Fibroblast of peridontal ligament (primary cell): ENCODE data around the gene ATP8A1.

Experiments used
- DNase-seq: peaks from one replicate; pipeline ENCODE4 v3.0.0-alpha.2; 2010; ENCODE audit errors: extremely low read depth

Gene ATP8A1

DNA sequence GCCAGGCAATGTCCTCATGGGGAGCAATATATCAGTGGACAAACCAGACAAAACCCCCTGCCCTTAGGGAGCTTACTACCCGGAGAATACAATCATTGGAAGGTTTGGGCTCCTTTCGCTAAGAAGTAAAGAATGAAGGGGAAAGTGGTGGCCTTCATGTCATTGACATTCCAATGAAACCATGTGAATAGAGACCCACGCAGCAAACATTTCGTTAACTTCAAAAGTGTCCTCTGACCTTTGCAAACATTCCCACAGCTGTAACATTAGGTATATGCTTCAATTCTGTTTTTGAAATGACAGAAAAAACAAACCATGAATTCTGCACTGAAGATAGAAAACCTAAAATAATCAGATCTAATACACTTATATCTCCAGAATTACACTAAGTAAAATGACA is 7.0 kb downstream of the ATP8A1 start:
- DNase-seq = no peak

DNA sequence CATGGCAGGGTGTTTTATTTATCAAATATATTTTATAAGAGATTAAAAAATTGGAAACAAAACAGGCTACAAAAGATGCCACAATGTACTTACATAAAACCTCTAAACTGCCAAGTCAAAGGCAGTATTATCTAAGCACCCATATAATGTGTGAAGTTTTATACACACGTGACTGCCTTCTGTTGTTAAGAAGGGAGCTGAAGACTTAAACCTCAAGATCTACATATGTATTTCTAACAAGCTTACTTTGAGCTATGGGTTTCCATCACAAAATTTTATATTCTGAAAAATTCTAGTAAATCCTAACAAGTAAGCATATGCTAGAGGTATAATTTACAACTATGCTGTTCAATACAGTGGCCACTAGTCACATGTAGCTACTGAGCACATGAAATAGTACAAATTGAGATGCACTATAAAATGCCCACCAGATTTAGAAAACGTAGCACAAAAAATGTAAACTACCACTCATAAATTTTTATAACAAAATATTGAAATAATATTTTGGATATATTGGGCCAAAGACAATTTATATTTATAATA is 9.8 kb downstream of the ATP8A1 start:
- no peak for DNase-seq

DNA sequence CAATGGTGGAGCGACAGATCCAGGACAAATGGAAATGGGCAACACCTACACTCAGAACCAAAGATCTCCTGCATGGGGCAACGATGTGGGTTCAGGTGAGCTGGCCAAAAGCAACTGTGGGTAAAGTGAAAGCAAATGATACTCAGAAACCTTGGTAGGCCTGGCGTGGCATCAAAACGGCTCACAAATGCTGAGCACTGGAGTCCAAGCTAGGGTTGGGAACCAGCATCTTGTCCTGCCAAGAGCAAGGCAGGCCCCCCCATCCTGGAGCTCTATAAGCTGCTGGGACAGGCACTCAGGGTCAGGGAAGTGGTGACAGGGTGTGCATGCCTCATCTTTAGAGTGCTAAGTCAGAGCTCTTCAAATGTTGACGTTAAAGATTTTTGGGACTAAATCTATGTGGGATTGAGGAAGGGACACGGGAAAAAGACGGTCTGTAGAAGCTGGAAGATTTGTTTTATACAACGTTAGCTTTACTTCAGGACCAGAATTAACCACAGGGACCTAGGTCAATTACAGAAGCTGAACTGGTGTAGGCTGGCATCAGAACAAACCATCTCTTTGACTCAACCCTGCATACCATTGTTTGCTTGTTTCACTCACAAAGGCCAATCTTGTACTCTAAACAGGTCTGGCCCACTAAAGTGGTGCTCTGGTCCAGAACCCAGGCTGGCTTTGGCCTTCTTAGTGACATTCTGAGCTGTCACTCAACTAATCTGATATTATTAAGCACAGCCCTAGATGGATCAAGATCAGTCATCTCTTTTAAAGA is 10.7 kb downstream of the ATP8A1 start:
- no peak for DNase-seq

DNA sequence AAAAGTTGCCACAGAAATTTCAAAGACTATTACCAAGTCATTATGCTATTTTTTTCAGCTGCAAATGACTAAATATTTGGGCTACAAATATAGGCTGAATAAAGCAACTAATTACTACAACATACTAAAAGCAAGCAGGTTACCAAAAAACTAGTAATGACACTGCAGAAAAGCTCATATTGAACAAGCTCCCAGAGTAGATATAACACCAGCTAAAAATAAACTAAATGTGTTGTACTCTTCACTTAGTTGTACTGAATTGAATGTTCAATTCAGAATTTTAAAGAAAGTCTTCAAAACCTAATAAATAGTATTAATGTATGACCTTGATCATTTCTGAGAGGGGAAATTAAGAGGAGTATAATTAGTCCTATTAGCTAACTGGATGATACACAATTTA is 12.0 kb downstream of the ATP8A1 start:
- DNase-seq = no peak

DNA sequence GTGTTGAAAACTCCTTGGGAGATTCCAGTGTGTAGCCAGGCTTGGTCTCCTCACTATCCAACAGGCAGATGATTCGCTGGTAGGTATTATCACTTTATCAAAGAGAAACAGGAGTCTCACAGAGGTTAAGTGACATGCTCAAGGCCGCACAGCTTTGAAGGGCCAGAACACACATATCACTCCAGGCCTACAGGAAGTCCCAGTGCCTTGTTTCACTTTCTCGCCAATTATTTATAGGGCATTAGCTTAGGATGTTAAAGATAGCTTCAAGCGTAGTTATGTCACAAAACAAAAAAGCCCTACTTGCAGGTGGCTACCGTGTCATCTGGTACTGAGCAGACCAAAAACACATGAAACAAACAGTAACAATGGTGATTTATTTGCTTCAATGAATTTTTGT is 13.2 kb downstream of the ATP8A1 start:
- no peak for DNase-seq

DNA sequence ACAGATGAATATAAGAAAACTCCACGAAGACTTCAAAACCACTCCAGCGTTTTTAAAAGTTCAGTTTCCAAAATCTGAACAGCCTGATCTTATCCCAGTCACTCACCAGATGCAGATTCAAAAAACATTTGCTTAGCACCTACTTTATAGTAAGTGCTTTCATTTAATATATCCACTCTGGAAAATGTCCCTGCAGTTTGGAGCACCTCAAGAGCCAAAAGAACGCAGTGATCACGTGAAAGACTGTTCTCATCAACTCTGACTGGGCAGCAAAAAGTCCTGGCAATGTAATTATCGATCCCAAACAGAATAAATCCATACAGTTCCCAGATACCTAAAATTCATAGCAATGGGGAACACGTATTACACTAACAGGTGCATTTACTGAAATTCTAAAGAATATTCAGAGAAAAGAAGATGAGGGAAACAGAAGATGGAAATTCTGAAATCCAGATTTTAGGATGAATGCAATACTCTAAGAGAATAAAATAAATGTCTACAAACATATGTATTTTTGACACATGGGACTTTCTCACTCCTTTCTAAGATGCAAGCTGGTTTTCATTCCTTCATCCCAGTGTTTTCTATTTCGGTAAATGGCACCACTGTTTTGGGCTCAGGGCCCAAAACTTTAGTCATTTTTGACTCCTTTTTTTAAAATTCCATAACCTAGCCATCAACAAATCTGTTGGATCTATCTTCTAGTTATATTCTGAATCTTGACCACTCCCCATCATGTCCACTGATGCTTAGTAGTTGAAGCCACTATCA is 13.9 kb downstream of the ATP8A1 start:
- no peak for DNase-seq

DNA sequence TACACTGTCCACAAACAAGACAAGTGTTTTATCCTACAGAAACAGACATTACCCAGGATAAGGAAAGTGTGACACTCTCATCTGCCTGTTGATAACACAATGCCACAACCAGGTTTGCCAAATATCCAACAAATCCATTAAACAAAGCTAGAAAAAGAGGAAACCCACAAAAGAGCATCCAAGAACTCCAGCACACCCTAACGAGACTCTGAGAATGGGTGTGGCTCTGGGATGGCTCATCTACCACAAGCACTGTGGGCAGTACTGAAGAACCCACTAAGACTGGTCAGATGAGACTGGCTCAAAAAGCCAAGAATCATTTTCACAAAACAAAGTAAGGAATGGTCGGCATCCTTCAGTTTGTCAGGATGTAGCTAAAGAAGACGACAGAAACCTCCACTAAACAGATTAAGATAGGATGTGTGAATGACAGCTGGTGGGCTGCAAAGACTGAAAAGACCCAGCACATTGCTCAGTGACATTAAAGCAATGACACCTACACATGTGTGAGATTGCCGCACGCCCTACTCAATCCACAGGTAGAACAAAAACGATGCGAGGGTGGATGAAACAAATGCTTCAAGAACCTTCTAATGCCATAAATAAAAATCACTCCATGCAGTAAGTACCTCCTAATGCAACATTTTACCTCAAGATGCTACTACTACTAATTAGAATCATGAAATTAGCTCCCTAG is 14.7 kb downstream of the ATP8A1 start:
- no peak for DNase-seq

DNA sequence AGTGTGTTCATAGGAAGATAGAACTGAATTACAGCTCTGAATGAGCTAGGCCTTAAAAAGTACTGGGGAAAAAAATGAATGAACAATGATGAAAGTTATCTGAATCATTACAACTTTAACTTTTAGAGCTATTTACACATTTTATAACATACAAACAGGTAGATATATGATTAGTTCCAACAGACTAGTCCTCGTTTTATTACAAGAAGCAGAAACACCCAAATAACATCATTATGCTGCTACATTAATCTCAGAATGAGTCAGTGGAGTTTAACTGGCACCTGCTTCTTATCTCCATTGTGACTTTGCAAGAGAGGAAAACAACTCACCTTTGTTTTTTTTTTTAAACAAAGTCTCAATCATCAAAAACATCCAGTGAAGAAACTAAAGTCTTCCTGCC is 15.2 kb downstream of the ATP8A1 start:
- no peak for DNase-seq

DNA sequence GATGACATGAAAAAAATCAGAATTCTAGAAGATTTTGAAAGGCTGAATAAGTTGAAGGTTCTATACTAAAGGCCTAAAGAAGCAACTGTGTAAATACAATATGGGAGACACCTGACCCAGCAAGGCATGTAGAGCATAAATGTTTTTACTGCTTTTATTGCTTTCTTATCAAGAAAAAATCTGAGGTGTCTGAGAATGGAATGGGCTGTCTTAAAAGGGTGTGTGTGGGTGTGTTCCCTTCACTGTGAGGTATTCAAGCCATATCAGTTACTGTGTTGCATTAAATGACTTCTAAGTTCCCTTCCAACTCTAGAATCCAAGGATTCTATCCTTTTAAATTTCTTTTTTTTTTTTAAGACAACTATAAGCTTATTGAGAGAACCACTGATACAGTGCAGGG is 15.7 kb downstream of the ATP8A1 start:
- no peak for DNase-seq

DNA sequence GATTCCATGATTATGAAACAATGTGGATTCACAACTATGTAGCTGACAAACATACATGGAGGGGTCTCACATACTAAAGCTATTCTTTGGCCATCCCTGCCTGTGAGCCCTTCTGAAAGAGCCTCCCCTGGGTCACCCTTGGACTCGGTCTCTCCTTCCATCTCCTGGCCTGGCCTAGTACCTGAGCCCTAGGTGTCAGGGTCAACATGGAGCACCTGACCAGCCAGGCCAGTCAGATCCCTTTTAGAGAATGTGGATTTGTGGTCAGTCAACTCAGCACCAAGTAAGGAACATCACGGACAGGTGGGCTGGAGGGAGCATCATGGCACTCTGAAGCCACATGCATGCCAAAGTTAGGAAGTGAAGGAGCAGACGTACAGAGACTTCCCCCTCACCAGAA is 16.3 kb downstream of the ATP8A1 start:
- no peak for DNase-seq

DNA sequence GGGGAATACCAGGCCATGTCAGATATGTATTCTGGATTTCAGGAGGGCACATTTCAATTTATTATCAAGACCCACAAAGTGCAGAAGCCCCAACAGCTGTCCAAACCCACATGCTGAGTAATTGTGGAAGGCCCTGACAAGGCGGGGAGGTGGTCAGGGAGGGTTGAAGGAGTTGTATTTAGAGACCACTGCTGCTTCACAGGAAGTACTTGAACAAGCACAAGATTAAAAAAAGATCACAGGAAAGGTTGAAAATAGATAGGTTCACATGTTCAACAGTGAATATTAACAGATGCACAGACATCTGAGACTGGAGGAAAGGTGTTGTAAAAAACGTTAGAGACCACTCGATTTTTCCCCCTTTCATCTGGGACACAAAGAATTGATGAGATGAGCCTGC is 17.9 kb downstream of the ATP8A1 start:
- no peak for DNase-seq

DNA sequence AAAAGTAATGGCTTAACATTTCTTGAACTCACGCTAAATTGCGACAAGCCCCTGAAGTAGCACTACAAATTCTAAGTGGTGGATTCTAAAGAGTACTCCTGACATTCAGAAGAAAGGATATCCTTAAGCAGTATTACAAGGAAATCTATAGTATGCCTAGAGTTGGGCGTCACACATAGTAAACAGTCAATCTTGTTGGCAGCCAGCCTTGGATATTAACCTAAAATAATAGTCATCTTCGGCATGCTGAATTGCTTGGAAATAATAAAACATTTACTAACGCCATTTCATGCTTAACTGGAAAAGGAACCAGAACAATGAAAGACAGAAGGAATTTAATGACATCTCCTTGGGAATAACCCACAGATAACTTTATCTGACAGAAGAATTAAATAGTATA is 18.6 kb downstream of the ATP8A1 start:
- no peak for DNase-seq

DNA sequence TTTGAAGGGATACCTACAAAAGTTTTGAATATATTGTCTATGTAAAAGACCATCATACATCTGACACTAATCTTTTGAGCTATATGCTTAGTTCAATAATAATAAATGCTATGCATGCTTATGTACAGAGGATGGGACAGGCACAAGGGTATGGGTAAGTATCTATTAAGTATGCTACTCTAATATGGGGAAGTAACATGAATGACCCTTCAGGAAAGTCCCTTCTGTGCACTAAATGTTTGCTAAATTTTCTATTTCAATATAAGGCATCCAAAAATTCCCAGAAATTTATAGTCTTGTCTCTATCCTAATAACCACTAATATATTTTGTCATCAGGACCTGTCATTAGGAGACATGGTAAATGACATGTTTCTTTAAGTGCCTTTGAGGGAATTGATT is 19.0 kb downstream of the ATP8A1 start:
- no peak for DNase-seq

DNA sequence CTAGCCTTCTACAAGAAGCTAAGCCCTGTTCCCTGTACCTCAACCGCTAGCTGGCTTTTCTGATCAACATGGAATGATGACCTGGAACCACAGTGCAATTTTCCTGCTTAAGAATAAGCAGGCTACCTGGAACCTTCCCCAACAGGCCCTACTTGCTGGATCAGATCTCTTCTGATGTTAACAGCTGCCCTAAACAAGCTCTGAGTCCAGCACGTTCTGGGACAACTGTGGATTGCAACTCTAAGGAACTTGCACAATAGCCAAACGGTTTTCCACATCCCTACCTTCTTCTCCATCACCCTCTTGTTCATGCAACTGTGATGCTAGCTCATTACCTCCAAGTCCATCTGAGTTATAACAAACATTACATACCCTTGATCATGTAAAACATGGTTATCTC is 19.8 kb downstream of the ATP8A1 start:
- DNase-seq = no peak

DNA sequence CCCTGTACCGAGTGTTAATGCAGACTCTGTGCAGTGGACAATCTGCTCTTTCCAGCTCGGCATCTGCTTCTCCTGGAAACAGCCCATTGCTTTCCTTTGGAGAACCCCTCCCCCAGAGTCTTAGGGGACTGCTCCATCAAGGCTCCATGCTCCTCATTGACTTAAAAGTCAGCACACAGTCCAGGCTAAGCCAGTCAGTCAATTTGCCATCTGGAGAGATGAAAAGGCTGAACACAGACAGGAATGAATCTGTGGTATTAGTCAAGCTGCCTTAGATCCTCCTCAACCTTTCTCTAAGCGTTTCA is 20.3 kb downstream of the ATP8A1 start:
- DNase-seq = no peak

DNA sequence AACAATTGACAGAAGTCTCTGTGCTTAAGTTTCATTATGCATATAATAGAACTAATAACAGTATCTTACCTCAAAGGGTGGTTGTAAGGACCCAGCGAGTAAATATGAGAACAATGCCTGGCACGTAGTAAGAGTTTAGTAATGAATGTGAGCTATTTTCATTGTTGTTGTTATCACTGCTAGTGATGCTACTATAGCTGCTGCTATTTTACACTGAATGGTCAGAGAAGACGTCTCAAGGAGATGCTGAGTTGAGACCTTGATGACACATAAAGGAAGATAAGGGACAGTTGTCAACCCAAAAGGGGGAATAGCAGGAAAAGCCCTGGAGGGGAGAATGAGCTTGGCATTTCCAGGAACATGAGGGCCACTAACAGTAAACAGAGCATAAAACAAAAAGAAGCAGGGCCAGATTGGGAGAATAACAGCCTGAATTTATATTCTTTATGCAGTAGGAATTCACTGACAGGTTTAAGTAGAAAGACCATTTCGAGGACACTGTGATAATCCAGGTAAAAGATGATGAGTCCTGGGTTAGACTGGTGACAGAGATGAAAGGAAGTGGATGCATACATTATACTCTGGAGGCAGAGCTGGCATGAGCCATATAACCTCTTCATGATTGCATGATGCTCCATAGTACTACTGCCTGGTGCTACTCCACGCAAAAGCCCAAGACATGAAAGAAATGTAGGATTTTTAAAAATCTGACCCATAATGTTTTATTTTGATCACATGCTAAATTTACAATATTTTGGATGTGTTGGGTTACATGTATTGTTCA is 23.1 kb downstream of the ATP8A1 start:
- DNase-seq = no peak

DNA sequence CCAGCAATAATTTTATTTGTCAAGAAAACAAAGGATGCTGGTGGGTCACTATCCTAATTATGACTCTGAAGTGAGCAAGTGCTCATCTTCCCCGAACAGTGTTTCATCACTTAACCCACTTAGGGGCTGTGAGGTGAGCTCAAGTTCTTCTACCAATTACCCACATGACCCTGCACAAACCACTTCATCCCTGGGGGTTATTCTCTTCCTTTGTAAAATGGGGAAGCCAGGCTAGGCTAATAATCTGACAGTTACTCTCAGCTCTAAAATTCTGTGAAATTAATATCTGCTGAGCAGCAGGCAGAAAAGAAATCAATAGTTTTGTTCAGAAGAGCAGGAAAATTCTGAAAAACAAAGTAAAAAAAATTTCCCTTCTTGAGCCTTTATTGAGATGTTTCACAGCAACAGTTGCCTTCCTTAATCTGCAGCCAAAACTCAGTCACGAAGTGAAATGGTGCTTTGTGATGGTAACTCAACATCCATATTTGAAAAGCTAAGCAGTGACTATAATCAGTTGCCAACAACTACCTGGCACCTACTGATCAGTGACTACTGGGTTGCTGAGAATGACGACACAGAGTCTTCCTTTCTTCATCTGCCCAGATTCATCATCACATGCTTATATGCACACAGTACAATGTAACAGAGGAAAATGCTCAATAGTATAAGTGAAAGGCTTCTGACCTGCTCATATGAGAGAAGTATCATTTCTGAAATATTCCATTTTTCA is 24.1 kb downstream of the ATP8A1 start:
- no peak for DNase-seq

DNA sequence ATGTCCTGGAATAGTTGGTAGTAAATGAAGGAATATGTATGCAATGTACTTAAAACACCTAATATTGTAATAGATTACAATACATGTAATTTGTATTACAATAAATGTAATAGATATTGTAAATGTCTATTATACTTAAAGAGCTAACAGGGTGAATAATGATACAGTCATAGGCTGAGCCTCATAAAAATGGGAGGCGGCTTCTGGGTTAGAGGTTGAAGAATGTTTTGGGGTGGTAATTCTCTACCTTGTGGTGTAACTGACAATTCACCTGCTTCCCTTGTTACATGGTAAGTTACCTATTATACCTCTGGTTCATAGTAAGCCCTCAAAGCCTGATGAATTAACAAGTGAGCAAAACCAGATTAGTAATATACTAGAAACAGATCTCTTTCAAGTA is 26.0 kb downstream of the ATP8A1 start:
- DNase-seq = no peak

DNA sequence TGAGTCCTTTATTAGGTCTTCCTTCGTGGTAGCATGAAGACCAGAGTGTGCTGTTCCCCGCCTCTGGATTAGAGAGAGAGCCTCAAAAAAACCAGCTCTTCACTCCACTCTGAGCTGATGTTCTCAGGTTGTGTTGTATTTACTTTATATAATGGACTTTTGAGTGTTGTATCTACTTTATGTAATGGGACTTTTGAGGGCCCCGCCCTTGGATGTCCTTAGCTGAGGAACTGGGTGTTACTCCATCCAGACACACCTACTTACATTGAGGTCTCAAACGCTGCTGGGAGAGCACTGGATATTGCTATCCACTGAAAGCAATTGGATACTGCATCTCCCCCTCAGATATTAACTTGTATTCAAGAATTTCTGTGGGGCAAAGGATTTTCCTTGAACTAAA is 28.2 kb downstream of the ATP8A1 start:
- no peak for DNase-seq

DNA sequence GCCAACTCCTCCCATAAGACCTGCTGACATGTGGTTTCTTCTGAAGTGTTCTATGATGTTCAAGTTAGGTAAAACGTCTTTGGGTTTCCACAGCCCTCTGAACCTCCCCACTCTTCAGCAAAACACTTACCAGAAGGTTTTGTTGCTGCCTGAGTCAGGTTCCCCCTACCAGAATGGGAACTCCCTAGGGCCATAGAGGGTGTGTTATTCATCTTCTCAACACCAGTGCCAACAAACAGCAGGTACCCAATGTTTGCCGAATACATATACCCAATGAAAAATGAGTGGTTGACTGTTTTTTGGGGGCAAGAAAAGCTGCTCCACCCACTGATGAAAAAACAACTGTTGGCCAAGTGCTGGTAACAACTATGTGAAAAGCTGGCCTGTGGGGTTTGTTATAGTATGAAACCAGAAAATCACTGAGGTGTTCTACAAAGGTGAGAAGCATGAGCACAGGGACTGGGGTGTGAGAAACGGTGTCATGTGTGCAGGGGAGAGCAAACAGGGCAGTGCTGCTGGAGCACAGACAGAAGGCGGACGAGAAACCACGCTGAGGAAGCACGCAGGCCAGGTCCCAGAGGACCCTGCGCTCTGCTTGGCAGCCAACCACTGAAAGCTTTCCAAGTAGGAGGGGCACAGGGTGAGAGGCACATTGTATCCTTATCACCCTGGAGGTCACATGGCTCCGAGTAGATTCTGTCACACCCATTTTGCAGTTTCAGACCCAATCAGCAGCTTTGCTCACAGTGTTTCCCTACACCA is 28.8 kb downstream of the ATP8A1 start:
- no peak for DNase-seq
